NCI-H1092 treated with DMSO at 0.1 percent for 48 hours (cell line): ENCODE data around the gene NPHP1.
"Not testable (repeated sequence)": the region's sequence is repeated elsewhere in the genome, so short reads cannot be mapped to it uniquely, and the experiment has no call there.

Source experiments
- DNase-seq: peaks from one replicate; lab custom pipeline; 2025; lab: John Stamatoyannopoulos, UW

The NPHP1 gene

GRCh38 chr2:110197452-110197851 is 7.4 kb downstream of the NPHP1 start:
- DNase-seq, result no peak

- not testable (repeated sequence) for DNase-seq
These were observed 14.6 kb downstream of the NPHP1 start for GRCh38 chr2:110190169-110190568.

DNA sequence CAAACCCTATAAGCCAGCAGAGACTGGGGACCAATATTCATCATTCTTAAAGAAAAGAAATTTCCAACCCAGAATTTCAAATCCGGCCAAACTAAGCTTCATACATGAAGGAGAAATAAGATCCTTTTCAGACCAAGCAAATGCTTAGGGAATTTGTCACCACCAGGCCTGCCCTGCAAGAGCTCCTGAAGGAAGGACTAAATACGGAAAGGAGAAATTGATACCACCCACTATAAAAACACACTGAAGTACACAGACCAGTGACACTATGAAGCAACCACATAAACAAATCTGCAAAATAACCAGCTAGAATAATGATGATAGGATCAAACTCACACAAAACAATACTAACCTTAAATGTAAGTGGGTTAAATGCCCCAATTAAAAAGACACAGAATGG is 22.4 kb downstream of the NPHP1 start:
- no peak for DNase-seq

- no peak for DNase-seq
These were observed 24.8 kb downstream of the NPHP1 start for GRCh38 chr2:110180036-110180435.

DNA sequence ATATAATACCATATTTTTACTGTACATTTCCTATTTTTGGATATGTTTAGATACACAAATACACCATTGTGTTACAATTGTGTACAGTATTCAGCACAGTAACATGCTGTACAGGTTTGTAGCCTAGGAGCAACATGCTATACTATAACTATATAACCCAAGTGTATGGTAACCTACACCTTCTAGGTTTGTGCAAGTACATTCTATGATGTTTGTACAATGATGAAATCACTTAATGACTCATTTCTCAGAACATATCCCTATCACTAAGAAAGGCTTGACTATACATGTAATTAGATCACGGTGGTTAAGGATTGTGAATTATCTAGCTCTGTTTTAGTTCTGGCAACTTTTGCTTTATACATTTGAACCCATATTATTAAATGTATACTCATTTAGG is 31.3 kb downstream of the NPHP1 start:
- no peak for DNase-seq

DNA sequence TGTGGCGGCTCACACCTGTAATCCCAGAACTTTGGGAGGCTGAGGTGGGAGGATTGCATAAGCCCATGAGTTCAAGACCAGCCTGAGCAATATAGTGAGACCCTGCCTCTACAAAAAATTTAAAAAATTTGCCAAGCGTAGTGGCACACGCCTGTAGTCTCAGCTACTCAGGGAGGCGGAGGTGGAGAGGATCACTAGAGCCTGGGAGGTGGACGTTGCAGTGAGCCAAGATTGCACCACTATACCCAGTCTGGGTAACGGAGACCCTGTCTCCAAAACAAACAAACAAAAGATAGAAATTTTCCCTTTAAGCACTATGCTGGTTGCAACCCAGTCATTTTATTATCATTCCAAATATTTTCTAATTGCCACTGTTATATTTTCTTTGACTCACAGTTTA is 32.3 kb downstream of the NPHP1 start:
- no peak for DNase-seq

DNA sequence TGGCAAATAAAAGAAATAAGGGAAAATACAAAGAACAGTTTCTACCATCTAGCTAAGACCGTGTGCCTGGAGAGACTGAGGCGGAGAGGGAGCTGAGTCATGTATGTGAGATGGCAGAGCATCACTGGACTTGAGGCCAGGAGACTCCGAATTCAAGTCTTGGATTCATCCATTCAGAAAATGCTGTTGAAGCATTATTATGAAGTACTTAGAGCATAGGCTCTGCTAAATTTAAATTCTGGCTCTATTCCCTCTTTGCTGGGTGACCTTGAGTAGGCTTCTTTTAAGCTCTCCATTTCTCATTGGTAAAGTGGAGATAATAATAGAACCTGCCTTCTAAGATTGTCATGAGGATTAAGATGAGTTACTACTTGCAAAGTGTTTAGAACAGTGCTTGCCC is 34.7 kb downstream of the NPHP1 start:
- DNase-seq, result no peak

- no peak for DNase-seq
These were observed 37.4 kb downstream of the NPHP1 start for GRCh38 chr2:110167326-110168000.

DNA sequence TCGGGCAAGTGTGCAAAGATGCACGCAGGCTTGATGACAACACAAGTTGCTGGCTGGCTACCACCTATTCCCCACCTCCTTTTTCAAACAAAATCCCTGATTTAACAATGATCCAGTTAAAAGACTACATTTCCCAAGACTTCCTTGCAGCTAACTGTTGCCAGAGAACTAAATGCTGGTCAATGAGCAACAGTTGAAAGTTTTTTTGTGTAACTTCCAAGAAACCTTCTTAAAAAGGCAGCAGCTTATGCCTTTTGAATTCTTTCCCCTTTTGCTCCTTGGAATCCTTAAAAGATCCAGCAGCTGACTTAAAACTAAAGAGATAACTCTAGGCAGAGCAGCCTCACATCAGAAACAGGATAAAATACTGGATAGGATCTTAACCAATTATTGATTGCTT is 38.5 kb downstream of the NPHP1 start:
- DNase-seq, result no peak

DNA sequence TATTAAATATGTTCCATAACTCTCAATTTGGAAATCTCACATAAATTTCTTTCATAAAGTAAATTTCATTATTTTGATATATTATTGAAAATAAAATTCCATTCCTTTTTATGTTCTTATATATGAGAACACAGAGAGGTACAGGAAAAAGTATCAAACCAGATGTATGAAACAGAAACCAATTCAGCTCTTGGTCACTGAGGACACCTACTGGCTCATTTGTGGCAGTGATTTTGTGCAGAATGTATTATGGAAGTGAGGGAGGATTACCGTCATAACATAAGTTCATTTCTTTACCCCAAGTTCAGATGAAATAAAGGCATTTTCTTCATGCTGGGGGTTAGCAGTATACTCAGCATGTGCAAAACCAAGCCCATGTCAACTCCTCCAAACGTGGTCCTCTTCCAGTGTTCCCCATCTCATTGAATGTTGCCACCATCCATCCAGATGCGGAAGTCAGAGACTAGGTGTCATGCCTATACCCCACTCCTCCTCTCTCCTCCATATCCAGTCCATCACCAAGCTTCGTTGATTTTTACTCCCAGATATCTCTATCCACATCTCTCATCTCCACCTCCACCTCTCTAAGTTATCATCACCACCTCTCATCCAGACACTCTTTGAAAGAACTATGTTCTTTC is 47.5 kb downstream of the NPHP1 start:
- DNase-seq, result peak; percentile 47

GRCh38 chr2:110154828-110155227 is 50.0 kb downstream of the NPHP1 start:
- not testable (repeated sequence) for DNase-seq

GRCh38 chr2:110154188-110154587 is 50.6 kb downstream of the NPHP1 start:
- DNase-seq, result not testable (repeated sequence)

DNA sequence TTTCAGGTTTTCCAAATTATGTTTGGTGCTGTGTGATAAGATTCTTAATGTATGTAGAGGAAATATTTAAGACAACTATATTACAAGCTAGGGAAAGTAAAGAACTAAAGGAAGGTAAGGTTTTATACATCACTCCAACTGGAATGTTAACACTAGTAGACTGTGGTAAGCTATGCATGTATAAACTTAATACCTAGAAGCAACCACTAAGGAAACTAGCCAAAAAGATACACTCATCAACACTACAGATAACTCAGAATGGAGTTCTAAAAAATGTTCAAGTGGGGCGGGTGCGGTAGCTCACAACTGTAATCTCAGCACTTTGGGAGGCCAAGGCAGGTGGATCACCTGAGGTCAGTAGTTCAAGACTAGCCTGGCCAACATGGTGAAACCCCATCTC is 51.4 kb downstream of the NPHP1 start:
- DNase-seq, result no peak

- DNase-seq, result no peak
These were observed 51.9 kb downstream of the NPHP1 start for GRCh38 chr2:110152943-110153342.

GRCh38 chr2:110149330-110150220 is 55.2 kb downstream of the NPHP1 start:
- no peak for DNase-seq

- DNase-seq, result no peak
These were observed 57.9 kb downstream of the NPHP1 start for GRCh38 chr2:110146945-110147332.

GRCh38 chr2:110146183-110146944 is 58.4 kb downstream of the NPHP1 start:
- no peak for DNase-seq

- no peak for DNase-seq
These were observed 60.8 kb downstream of the NPHP1 start for GRCh38 chr2:110143982-110144381.

- no peak for DNase-seq
These were observed 64.4 kb downstream of the NPHP1 start for GRCh38 chr2:110140401-110140800.

- DNase-seq, result no peak
These were observed 70.8 kb downstream of the NPHP1 start for GRCh38 chr2:110134025-110134424.

DNA sequence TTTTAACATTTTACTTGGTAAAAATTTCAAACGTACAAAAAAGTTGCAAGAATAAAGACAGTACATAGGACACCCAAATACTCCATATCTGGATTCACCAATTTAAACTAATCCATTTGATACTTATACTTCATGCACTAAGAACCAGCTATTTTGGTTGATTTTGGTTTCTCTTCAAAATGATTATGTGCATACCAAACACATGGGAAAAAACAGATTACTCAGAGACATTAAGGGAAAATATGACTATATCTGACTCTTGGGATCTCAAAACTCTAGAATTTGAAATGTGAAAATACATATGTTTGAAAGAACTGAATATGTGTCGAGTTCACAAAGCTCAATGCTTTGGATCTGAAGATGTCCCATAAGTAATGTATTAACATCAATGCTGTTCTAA is 73.6 kb downstream of the NPHP1 start:
- no peak for DNase-seq

DNA sequence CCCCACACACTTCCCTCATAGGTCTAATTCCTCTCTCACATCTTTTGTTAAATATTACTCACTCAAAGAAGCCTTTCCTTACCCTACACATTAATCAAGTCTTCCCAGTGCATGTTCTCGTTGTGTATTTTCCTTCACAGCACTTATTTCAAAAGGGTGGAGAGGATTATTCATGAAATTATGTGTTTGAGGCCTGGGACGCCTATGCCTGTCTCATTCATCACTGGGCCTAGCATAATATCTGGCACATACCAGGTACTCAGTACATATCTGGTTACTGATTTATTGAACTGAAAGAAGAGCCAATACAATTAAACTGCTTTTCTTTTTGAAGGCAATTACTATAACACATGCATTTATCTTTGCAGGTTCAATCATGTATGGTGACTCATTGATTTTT is 74.1 kb downstream of the NPHP1 start:
- DNase-seq, result no peak
